ENCODE results near the gene ADGRF5. TPM values are rescaled to one million over a fixed set of nuclear protein-coding genes. Genes with fewer than 3 reads are reported as not detected.
A peak's percentile ranks its signal among the peaks of the same experiment; 100 is the strongest.

The ADGRF5 gene
- total RNA-seq, 4 donors from 2014 or later = 17.0 to 37.8 (median 29.1) TPM

DNA sequence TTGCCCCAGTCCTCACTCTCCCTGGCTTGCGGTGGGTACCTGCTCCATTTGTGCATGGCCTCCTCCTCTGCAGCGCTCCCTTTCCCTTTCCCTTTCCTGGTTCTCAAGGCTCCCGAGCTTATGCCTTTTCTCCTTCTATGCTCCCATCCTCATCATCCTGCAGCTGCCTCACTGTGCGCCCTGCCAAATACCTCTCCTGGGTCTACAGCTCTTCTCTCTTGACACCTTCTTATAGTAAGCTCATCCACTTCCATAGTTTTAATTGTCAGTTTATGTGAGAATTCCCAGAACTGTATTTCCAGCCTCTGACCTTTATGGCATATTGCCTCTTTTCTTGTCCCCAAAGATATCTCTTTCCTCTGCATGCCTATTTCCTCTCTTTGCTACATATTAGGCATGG is 5.9 kb downstream of the ADGRF5 start:
- H3K4me1 ChIP-seq = no peaks in the 10 kb centered on the region
- TF ChIP-seq CTCF (IDR thresholded peaks at IDR 0.05) = no peak
- TF ChIP-seq POLR2A (IDR thresholded peaks at IDR 0.05; ENCODE audit: low read depth) = no peak
- TF ChIP-seq POLR2AphosphoS5 (IDR thresholded peaks at IDR 0.05) = no peak
- no peak for TF ChIP-seq EP300 (IDR thresholded peaks at IDR 0.05)
- H3K27me3 ChIP-seq = no peaks in the 10 kb centered on the region
- intact Hi-C loops (cut with DNase I) = no loop called here
- WGBS = 73% methylated on average over 4 of the region's 4 CpGs
- H3K36me3 ChIP-seq = no peaks in the 10 kb centered on the region
- no peak for DNase-seq (ENCODE audit: extremely low spot score)
- no peaks in the 10 kb centered on the region for H3K9me3 ChIP-seq
- H3K4me3 ChIP-seq = no peak overlapping the region
- no peak overlapping the region for H3K27ac ChIP-seq (replicated peaks in 1 of 4)

DNA sequence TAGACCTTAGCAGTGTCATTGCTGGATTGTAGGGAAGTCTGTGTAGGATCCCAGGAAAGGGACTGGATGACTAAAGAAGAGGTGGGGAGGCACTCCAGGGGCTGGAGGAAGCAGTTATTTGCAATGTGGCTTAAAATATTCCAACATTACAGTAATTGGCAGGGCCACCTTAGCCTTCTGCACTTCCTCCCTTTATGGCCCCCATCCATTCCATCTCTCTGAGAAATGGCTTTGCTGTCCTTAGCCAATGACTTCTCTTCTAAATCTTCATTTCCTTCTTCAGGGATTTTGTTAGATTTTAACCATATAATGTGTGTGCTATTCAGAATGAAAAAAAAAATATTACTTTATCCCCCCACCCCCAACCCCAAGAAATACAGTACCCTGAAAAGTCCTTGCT is 6.4 kb downstream of the ADGRF5 start:
- no peak overlapping the region for H3K27ac ChIP-seq (replicated peaks in 1 of 4)
- peaks cover 0 to 2% (median 0%) of the 10 kb centered on the region in 4 donors for H3K4me1 ChIP-seq
- no peak overlapping the region for H3K4me3 ChIP-seq
- intact Hi-C loops (cut with DNase I) = no loop called here
- no peak for DNase-seq (ENCODE audit: extremely low spot score)
- no peaks in the 10 kb centered on the region for H3K36me3 ChIP-seq
- H3K9me3 ChIP-seq = no peaks in the 10 kb centered on the region
- H3K27me3 ChIP-seq = no peaks in the 10 kb centered on the region
- no peak for TF ChIP-seq POLR2AphosphoS5 (IDR thresholded peaks at IDR 0.05)
- no peak for TF ChIP-seq EP300 (IDR thresholded peaks at IDR 0.05)
- no peak for TF ChIP-seq CTCF (IDR thresholded peaks at IDR 0.05)
- TF ChIP-seq POLR2A (IDR thresholded peaks at IDR 0.05; ENCODE audit: low read depth) = no peak

DNA sequence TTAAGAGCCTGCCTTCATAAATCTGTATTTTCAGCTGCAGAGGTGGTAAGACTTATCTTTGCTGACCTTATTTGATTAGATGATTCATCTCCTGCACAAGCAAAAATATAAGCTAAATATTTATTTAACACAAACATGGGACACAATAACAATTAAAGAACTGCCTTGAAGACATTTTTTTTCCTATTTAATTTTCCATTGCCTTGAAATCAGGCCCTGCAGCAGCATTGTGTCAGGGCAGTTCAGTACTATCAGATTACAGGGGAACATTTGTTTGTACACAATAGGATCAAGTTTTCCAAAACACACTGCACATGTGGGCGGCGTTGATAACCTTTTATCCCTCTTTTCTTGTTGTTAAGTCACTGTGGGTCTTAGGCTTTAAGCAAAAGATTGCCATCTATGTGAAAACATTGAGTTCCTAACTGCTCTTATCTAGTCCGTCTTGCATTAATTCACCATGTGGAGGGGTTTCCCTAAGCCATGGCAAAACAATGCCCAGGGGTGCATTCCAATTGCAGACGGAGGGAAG is 7.4 kb downstream of the ADGRF5 start:
- WGBS = 71% methylated on average over 4 of the region's 4 CpGs
- H3K27ac ChIP-seq (replicated peaks in 1 of 4) = no peak overlapping the region
- peaks cover 0 to 6% (median 0%) of the 10 kb centered on the region in 4 donors for H3K4me1 ChIP-seq
- no peaks in the 10 kb centered on the region for H3K36me3 ChIP-seq
- H3K27me3 ChIP-seq = no peaks in the 10 kb centered on the region
- no peaks in the 10 kb centered on the region for H3K9me3 ChIP-seq
- TF ChIP-seq CTCF (IDR thresholded peaks at IDR 0.05) = no peak
- no peak for TF ChIP-seq POLR2A (IDR thresholded peaks at IDR 0.05; ENCODE audit: low read depth)
- no peak for TF ChIP-seq EP300 (IDR thresholded peaks at IDR 0.05)
- TF ChIP-seq POLR2AphosphoS5 (IDR thresholded peaks at IDR 0.05) = no peak
- DNase-seq (ENCODE audit: extremely low spot score) = no peak
- H3K4me3 ChIP-seq = no peak overlapping the region
- intact Hi-C loops (cut with DNase I) = no loop called here

DNA sequence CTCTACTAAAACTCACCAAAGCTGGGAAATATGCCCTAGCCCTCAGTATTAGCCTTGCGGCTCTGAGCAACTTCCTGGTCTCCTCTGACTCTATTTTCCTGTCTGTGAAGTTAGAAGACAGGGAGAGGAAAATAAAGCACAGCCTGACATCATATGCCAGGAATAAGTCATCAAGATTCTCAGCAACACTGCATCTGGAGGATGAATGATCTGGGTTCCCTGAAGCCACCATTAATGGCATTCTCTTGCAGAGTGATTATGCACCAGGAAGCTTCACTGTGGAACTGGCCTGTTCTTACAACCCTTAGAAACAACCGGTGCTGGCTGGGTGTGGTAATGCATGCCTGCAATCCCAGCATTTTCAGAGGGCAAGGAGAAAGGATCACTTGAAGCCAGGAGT is 12.4 kb downstream of the ADGRF5 start:
- Histone ChIP-seq H3K4me3 (no peak overlapping the region), H3K4me1 (peaks cover 0 to 13% (median 0%) of the 10 kb centered on the region in 4 donors), H3K36me3 (peaks cover 0 to 15% (median 0%) of the 10 kb centered on the region in 4 donors), H3K27ac (replicated peaks in 1 of 4) (peak overlapping the region in 1 of 4 donors; percentile 35), H3K9me3 (no peaks in the 10 kb centered on the region), H3K27me3 (no peaks in the 10 kb centered on the region)
- intact Hi-C loops (cut with DNase I) = no loop called here
- WGBS = 34% methylated on average over 2 of the region's 2 CpGs
- TF ChIP-seq CTCF (IDR thresholded peaks at IDR 0.05) (no peak), EP300 (IDR thresholded peaks at IDR 0.05) (peak; percentile 24), POLR2AphosphoS5 (IDR thresholded peaks at IDR 0.05) (peak; percentile 12 to 18), POLR2A (IDR thresholded peaks at IDR 0.05; ENCODE audit: low read depth) (no peak)
- DNase-seq (ENCODE audit: extremely low spot score) = no peak

DNA sequence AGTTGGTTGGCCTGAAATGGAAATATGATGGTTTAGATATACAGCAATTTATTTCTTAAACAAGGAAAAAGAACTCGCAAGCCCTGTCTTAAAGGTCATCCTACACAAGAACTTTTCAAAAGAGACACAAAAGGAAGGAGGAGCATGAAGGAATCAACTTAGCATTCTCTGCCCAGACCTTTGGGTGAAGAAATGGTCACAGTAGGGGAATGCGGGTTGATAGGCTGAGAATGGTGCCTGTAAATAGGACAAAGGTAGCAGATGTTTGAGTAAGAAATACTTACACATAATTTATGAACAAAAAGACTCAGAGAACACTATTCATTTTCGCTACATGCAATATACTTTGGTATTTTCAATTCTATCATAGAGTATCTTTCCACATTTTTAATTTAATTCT is 15.0 kb downstream of the ADGRF5 start:
- H3K4me3 ChIP-seq = no peak overlapping the region

More for the DNA sequence above, 15.0 kb downstream of the ADGRF5 start:
- Histone ChIP-seq H3K4me1 (peaks cover 0 to 28% (median 7%) of the 10 kb centered on the region in 4 donors), H3K9me3 (no peaks in the 10 kb centered on the region), H3K27ac (replicated peaks in 1 of 4) (no peak overlapping the region), H3K36me3 (peaks cover 0 to 18% (median 0%) of the 10 kb centered on the region in 4 donors), H3K27me3 (peaks cover 0 to 5% (median 0%) of the 10 kb centered on the region in 4 donors)
- no peak for DNase-seq (ENCODE audit: extremely low spot score)
- no peak for TF ChIP-seq EP300 (IDR thresholded peaks at IDR 0.05)
- intact Hi-C loops (cut with DNase I) = no loop called here
- 86% methylated on average over 3 of the region's 3 CpGs for WGBS
